GM12874 (cell line): ENCODE results near the gene FCSK.

Source experiments
- TF ChIP-seq, protein P1 (sequence below): IDR thresholded peaks from 2 replicates; pipeline ENCODE4 v1.5.1; 2011; ENCODE audit warnings: low read depth, mild to moderate bottlenecking, control low read depth, low read length, moderate library complexity; ENCODE audit not compliant: insufficient read depth

The FCSK gene

GRCh38 chr16:70475054-70475871 lies 20.9 kb downstream of the FCSK start:
- TF ChIP-seq, protein P1, sequence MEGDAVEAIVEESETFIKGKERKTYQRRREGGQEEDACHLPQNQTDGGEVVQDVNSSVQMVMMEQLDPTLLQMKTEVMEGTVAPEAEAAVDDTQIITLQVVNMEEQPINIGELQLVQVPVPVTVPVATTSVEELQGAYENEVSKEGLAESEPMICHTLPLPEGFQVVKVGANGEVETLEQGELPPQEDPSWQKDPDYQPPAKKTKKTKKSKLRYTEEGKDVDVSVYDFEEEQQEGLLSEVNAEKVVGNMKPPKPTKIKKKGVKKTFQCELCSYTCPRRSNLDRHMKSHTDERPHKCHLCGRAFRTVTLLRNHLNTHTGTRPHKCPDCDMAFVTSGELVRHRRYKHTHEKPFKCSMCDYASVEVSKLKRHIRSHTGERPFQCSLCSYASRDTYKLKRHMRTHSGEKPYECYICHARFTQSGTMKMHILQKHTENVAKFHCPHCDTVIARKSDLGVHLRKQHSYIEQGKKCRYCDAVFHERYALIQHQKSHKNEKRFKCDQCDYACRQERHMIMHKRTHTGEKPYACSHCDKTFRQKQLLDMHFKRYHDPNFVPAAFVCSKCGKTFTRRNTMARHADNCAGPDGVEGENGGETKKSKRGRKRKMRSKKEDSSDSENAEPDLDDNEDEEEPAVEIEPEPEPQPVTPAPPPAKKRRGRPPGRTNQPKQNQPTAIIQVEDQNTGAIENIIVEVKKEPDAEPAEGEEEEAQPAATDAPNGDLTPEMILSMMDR, result no peak

DNA sequence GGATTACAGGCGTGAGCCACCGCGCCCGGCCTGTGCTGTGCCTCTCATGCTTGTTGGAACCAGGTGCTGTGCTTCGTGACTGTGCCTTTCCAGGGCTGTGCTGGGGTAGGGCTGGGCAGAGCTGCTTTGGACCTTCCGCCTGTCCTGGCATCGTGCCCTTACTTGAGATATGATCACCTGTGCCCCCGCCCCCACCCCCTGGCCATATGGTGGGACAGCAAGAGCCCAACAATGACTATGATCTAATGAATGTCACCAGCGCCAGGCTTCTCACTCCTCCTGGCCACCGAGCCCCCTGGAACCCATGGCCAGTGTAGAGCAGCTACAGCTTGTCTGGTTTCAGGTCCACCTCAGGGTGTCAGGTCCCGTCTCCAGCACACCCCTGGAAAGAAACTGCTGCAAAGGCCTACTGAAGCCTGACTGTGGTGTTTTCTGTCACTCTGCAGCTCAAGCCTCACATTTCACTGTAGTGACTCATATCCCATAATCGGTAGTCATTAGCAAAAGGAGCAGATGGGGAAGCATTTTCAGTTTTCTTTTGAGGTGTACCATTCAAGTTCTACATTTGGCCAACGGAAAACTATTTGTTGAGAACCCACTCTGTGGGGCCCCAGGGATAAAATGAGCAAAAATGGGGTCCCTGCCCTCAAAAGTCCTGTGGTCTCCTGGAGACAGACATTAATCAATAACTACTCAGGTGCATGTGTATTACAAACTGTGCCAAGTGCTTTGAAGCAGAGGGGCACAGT lies 22.1 kb downstream of the FCSK start:
- TF ChIP-seq, protein P1, result no peak

DNA sequence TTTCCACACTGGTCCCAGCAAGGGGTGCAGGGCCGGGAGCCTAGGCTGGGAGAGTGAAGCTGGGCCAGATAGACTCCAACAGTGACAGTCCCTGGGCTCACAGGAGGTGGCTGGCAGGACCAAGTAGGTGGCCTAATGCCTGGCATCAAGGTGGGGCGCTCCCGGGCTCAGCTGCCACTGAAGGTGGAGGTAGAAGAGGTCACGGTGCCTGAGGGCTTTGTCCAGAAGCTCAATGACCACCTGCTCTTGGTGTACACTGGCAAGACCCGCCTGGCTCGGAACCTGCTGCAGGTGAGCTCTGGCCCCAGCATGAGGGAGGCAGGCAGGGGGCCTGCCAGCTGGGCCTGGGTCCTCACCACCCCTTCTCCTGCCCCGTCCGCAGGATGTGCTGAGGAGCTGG lies 23.8 kb downstream of the FCSK start:
- TF ChIP-seq, protein P1, result no peak

DNA sequence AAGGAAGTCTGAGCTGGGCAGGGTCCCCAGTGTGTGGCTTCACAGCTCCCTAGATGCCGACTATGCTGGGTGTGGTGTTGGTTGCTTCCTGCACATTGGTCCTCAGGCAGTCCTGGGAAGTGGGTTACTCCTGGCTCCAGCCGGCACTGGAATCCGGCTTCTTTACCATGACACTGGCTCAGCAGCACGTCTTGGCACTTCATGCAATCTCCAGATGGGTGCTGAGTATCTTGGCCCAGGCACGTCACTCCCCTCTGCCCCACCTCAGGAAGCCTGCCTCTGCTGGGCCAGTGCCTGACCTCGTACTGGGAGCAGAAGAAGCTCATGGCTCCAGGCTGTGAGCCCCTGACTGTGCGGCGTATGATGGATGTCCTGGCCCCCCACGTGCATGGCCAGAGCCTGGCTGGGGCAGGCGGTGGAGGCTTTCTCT lies 24.5 kb downstream of the FCSK start:
- TF ChIP-seq, protein P1, result no peak

DNA sequence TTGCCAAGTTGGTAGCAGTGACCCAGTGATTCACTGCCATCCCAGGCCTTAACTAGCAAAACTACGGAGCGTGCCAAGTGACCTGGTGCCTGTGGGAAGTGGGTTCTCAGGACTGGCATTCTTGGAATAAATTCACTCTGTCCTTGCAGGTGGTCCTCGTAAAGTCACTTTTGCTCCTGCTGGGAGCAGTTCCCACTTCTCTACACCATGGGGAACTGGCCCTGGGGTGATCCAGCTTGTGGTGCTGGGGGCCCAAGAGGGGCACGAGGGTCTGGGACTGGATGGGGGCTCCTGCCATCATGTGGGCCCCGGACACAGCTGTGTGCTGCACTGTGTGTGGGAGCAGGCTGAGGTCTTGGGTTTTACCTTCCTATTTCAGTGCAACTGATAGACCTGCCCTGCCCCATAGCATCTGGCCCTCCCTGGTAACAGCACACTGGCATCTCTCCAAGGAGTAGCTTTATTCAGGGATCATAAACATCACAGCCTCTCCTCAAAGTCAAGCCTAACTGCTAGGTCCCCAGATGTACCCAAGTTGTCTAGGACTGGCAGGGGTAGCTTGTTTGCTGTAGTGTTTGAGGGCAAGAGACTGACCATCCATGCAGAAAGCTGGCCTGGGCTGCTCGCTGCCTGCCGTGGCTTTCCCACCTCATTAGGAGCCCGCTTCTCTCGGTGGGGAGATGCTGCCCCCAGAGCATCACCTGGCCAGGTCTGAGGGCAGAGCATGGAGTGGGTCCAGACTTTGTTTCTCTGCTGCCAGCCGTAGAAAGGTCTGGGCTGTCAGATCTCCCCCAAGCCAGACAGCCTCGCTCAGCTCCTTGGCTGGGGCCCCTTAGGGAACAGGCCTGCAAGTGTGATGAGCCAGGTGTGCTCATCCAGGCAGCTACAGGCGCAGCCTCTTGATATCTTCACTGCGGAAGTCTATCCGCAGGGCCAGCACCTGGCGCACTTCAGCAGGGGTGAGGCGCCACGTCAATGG lies 26.0 kb downstream of the FCSK start:
- TF ChIP-seq, protein P1, result no peak

GRCh38 chr16:70481929-70482536 lies 27.6 kb downstream of the FCSK start:
- TF ChIP-seq, protein P1, result no peak
